Measurements from ENCODE around the gene ABLIM2. TPM values are rescaled to one million over a fixed set of nuclear protein-coding genes. Genes with fewer than 3 reads are reported as not detected.
A peak's percentile ranks its signal among the peaks of the same experiment; 100 is the strongest.

ABLIM2 gene
- total and polyA plus RNA-seq, 2 of the 4 experiments (the other 2 are of a cell fraction), result under 0.01 to 0.10 TPM

- in situ Hi-C loops (cut with MboI; ENCODE audit: low sequenced_read_pairs), result no loop called here
Observed at GRCh38 chr4:7960017-7960789, 198.4 kb downstream of the ABLIM2 start.

More at GRCh38 chr4:7960017-7960789, 198.4 kb downstream of the ABLIM2 start:
- Histone ChIP-seq H3K9me1 (ENCODE audit: insufficient read depth, low read length) (peaks cover 22% of the 10 kb centered on the region), H3K79me1 (ENCODE audit: low read depth in 1 of 2, low read length in 2 of 2) (peaks cover 0 to 12% of the 10 kb centered on the region in 2 experiments; a peak in 2 of 4 replicates), H3K4me1 (ENCODE audit: control insufficient read depth, insufficient read depth, low read length) (peaks cover 20% of the 10 kb centered on the region), H2BK5ac (ENCODE audit: low read depth, low read length, poor library complexity, severe bottlenecking) (peak overlapping the region; percentile 85), H3K27me3 (ENCODE audit: control insufficient read depth, insufficient read depth, low read length) (peaks cover 2% of the 10 kb centered on the region; the same call in 1 of the 2 replicates), H2AFZ (replicated peaks; ENCODE audit: low read length, poor library complexity) (peak overlapping the region; percentile 79), H3K9me3 (ENCODE audit: control insufficient read depth, insufficient read depth, low read length) (no peaks in the 10 kb centered on the region), H3K27ac (ENCODE audit: insufficient read depth, low read length) (peak overlapping the region; percentile 66), H3K23ac (ENCODE audit: low read depth, low read length) (peak overlapping the region; percentile 92), H4K91ac (ENCODE audit: insufficient read depth, low read depth, low read length) (peak overlapping the region; percentile 94), H3K18ac (ENCODE audit: low read depth, low read length) (peak overlapping the region; percentile 64), H2BK20ac (ENCODE audit: low read depth, low read length) (peak overlapping the region; percentile 98), H3K36me3 (ENCODE audit: control insufficient read depth, insufficient read depth, low read length) (no peaks in the 10 kb centered on the region), H3K4me2 (ENCODE audit: low read depth, low read length) (0 out of 2 replicates have a peak overlapping the region, but pooled peaks have one; percentile 18), H3K14ac (replicated peaks; ENCODE audit: low read depth, low read length) (peak overlapping the region; percentile 77), H3K4ac (ENCODE audit: low read depth, low read length) (peak overlapping the region; percentile 98), H2BK15ac (ENCODE audit: low read depth, low read length) (peak overlapping the region; percentile 87; the same call in 2 of the 3 replicates), H3K56ac (ENCODE audit: extremely low read depth, insufficient read depth, low read length) (no peak overlapping the region), H4K8ac (ENCODE audit: low read depth in 2 of 2, low read length in 2 of 2) (peak overlapping the region; percentile 24 to 90; a peak in 3 of 4 replicates), H4K20me1 (ENCODE audit: insufficient read depth, low read length) (no peaks in the 10 kb centered on the region; the same call in 1 of the 2 replicates), H3K9ac (ENCODE audit: low read depth, low read length) (no peak overlapping the region), H4K5ac (ENCODE audit: low read depth, low read length) (peak overlapping the region; percentile 83), H2AK9ac (replicated peaks; ENCODE audit: low read depth, low read length, poor library complexity) (peak overlapping the region; percentile 90), H3K4me3 (ENCODE audit: insufficient read depth, low read depth, low read length) (no peak overlapping the region), H2AK5ac (ENCODE audit: low read depth, low read length) (peak overlapping the region; percentile 98), H2BK120ac (ENCODE audit: low read depth, low read length) (peak overlapping the region; percentile 98)
- WGBS, 2 experiments (ENCODE audit: extremely low coverage in 2 of 2, insufficient read length in 1 of 2), result 78% methylated on average over 6 of the region's 11 CpGs; no CpG with 5 or more reads in 1 of the 2 experiments
- intact Hi-C loops (cut with micrococcal nuclease), result loop anchor here (2.0 kb wide), 1 partner anchor 21 kb away; the partner anchor contains the start of gene AFAP1
- 0 out of 2 replicates have a peak, but pooled peaks have one; percentile 29 for TF ChIP-seq POLR2A (IDR thresholded peaks at IDR 0.05; ENCODE audit: low read depth, low read length)
- TF ChIP-seq FOS (IDR thresholded peaks at IDR 0.05; ENCODE audit: low read depth, low read length), result no peak
- ATAC-seq (ENCODE audit: low read depth) (peak; percentile 68), DNase-seq (no peak)
- dilution Hi-C loops (cut with HindIII; ENCODE audit: low sequenced_read_pairs, unreplicated experiment), result no loop called here
- no TSS peak for BruUV-seq (replicated peaks)
- ChIA-PET POLR2A (ENCODE audit: unreplicated experiment) (no interaction called here), CTCF (interaction anchor here (1.0 kb wide), 1 partner anchor 22 kb away, joined by 3 read pairs; no protein-coding TSS in a partner anchor)
